AG09309 (cell line): Measurements from ENCODE around the gene USP43.
"Not testable (repeated sequence)": the region's sequence is repeated elsewhere in the genome, so short reads cannot be mapped to it uniquely, and the experiment has no call there.

Experiments used
- DNase-seq: peaks from one replicate; pipeline ENCODE4 v3.0.0-alpha.2; 2010; ENCODE audit warnings: low read depth
- H3K4me3 ChIP-seq: 2 replicates; pipeline ENCODE4 v1.5.1; 2011; ENCODE audit warnings: mild to moderate bottlenecking, low read depth, low read length, moderate library complexity; ENCODE audit not compliant: control insufficient read depth
- CTCF ChIP-seq: IDR thresholded peaks from 2 replicates; pipeline ENCODE4 v1.5.1; 2011; ENCODE audit warnings: mild to moderate bottlenecking, low read depth, low read length, inconsistent platforms; ENCODE audit not compliant: insufficient read depth, control insufficient read depth; ENCODE audit errors: missing control alignments

The USP43 gene

GRCh38 chr17:9615486-9615885 is 29.8 kb upstream of the USP43 start:
- no peak for DNase-seq
- TF ChIP-seq CTCF, result no peak
- H3K4me3 ChIP-seq, result no peak overlapping the region

- TF ChIP-seq CTCF, result no peak
These were observed 22.4 kb upstream of the USP43 start for GRCh38 chr17:9622961-9623360.

GRCh38 chr17:9628509-9628908 is 16.8 kb upstream of the USP43 start:
- no peak for DNase-seq
- no peak for TF ChIP-seq CTCF
- H3K4me3 ChIP-seq, result no peak overlapping the region

More at GRCh38 chr17:9622961-9623360, 22.4 kb upstream of the USP43 start:
- no peak for DNase-seq
- H3K4me3 ChIP-seq, result no peak overlapping the region

- no peak for TF ChIP-seq CTCF
- DNase-seq, result no peak
- H3K4me3 ChIP-seq, result no peak overlapping the region
These were observed 12.6 kb upstream of the USP43 start for GRCh38 chr17:9632741-9633140.

- no peak for TF ChIP-seq CTCF
- no peak for DNase-seq
- no peak overlapping the region for H3K4me3 ChIP-seq
These were observed 10.0 kb upstream of the USP43 start for GRCh38 chr17:9635340-9635739.

- no peak overlapping the region for H3K4me3 ChIP-seq
- DNase-seq, result no peak
- TF ChIP-seq CTCF, result no peak
These were observed 8.8 kb upstream of the USP43 start for GRCh38 chr17:9636501-9636900.

GRCh38 chr17:9640388-9640787 is 4.9 kb upstream of the USP43 start:
- DNase-seq, H3K4me3 ChIP-seq: not testable (repeated sequence)
